T-helper 2 cell (primary cell): ENCODE data around the gene CELF5.
A peak's percentile ranks its signal among the peaks of the same experiment; 100 is the strongest.
"Not testable (repeated sequence)": the region's sequence is repeated elsewhere in the genome, so short reads cannot be mapped to it uniquely, and the experiment has no call there.

ENCODE experiments used
- DNase-seq, 5 experiments: peaks; one replicate each; pipeline versions ENCODE4 v3.0.0 to v3.0.0-alpha.2; 2012 to 2022

Gene CELF5

DNA sequence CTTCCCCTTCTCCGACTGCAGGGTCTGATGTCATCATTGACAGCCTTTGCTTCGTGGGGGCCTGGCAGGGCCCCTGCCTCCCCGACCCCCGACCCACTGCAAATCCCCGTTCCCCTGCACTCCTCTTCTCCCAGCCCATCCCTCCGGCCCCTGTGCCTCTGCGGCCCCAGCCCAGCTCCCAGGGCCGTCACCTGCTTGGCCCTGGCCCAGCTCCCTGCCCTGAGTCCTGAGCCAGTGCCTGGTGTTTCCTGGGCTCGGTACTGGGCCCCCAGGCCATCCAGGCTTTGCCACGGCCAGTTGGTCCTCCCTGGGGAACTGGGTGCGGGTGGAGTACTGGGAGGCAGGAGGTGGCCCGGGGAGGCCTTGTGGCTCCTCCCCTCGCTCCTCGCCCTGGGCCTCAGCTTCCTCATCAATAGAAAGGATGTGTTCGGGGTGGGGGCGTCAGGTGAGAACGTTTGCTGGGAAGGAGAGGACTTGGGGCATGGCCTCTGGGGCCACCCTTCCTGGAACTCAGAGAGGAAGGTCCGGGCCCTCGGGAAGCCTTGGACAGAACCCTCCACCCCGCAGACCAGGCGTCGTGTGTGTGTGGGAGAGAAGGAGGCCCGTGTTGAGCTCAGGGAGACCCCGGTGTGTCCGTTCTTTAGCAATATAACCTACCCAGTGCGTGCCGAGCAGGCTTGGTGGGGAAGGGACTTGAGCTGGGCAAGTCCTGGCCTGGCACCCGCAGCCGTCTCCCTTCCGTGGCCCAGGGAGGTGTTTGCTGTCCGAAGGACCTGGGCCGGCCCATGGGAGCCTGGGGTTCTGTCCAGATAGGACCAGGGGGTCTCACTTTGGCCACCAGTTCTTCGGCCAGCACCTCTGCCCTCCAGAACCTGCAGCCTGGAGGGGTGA lies 15.9 kb upstream of the CELF5 start:
- no peak for DNase-seq

DNA sequence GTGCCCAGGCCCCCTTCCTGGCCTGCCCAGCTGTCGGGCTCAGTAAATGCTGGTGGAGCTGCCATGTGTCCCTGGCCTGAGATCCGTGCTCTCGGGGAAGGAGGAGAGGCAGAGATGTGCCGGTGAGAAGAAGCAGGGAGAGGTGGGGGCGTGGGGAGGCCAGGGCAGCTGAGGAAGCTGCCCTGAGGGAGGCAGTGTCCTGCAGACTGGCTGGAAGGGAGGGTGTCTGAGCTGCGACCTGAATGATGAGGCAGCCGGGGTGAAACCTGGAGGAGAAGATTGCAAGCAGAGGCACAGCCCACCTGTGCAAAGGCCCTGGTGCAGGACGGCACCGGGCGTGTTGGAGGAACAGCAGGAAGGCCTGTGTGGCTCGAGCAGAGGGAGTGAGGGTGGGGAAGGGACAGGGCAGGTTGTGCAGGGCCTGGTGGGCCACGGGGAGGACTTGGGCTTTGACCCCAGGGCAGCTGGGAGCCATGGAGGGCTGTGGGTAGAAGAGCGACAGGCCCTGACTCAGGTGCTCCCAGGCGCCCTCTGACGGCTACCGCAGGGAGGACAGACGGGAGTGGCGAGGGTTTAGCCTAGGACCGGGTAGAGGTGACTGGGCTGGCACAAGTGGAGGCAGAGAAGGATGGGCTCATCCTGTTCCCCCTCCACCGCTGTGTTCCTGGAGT lies 14.0 kb upstream of the CELF5 start:
- peak; percentile 28 to 71 (median 53) for DNase-seq

DNA sequence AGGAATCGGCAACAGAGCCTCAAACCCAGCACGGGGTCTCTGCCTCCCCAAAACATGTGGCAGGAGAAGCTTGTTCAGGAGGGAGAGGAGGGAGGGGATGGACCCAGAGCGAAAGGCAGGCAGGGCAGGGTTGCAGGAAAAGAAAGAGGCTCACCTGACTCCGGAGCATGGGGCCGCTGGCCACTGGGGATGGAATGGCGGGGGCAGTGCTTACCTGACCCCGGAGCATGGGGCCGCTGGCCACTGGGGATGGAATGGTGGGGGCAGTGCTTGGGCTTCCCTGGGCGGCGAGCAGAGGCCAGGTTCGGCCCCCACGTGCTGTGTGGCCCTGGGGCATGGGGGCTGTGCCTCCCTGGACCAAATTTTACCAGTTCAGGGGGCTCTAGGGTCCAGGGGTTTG lies 13.3 kb upstream of the CELF5 start:
- no peak for DNase-seq

DNA sequence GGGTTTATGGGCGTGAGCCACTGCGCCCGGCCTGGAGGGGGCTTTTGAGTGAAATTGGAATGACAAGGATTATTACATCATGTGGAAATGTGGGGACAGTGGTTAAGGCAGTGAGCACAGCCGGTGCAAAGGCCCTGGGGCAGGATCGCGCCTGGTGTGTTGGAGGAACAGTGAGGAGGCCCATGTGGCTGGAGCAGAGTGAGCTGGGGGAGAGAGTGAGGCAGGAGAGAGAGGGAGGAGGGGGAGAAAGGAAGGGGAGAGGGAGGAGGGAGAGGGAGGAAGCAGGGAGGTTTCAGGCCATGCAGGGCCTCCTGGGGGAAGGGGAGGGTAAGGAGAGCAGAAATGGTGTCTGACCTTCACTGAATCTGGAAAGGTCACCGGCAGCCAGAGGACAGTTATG lies 11.3 kb upstream of the CELF5 start:
- DNase-seq: no peak

DNA sequence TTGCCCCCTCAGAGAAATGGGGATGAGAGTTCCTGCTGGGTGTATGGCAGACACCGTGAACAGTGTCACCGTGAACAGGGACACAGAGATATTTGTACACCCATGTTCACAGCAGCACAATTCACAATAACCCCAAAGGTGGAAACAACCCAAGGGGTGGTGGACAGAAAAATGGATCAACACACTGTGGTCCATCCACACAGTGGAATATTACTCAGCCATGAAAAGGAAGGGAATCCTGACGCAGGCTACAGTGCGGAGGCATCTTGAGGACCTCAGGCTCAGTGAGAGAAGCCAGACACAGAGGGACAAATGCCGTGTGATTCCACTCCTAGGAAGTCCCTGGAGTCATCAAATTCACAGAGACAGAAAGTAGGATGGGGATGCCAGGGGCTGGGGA lies 7.6 kb upstream of the CELF5 start:
- no peak for DNase-seq

DNA sequence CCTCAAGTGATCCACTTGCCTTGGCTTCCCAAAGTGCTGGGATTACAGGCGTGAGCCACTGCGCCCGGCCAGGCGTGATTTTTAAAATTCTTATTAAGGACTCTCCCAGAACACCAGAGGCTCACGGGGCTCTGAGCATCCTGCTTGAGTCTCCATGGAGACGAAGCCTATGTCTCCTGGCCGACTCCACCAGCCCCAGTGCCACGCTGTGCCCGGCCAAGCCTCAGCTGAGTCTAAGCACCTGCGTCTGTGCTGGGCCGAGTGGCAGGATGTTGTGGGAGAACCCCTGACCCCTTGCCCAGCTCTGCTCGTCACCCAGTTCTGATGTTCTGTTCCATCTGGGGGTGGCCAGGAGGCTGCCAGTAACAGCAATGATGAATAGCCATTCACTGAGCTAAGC lies 3.9 kb upstream of the CELF5 start:
- no peak for DNase-seq

DNA sequence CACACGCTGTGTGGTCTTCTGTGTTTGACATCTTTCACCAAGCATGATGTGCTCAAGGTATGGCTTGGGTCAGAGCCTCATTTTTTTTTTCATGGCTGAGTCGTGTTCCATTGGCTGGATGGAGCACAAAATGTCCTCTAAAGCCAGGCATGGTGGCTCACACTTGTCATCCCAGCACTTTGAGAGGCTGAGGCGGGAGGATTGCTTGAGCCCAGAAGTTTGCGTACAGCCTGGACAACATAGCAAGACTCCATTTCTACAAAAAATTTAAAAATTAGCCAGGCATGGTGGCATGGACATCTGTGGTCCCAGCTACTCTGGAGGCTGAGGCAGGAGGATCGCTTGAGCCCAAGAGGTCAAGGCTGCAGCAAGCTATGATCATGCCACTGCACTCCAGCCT lies 2.9 kb upstream of the CELF5 start:
- not testable (repeated sequence) for DNase-seq

DNA sequence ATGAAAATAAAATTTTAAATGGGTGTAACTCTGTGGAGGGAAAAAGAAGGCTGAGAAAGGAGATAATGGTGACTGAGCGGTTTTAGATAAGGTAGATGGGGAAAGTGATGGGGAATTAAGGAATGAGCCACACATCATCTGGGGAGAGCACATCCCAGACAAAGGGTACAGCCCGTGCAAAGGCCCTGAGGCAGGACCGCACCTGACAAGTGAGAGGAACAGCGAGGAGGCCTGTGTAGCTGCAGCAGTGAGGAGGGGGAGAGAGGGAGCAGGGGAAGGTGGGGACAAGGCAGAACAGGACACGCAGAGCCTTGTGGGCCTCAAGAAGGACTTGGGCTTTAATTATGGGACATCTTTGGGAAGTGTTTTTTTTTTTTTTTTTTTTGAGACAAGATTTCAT lies 1.8 kb upstream of the CELF5 start:
- no peak for DNase-seq

DNA sequence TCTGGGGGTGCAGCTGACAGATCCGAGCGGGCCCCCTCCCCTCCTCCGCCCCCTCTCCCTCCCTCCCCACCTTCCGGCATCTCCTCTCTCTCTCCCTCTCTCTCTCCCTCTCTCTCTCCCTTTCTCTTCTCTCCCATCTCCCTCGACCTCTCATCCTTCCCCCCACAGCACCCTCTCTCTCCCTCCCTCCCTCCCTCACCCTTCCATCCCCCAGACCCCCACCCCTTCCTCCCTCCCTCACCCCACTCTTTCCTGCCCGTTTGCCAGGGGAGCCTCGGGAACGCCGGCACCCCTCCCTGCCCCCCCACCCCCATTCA lies 666 bp downstream of the CELF5 start:
- DNase-seq: no peak

DNA sequence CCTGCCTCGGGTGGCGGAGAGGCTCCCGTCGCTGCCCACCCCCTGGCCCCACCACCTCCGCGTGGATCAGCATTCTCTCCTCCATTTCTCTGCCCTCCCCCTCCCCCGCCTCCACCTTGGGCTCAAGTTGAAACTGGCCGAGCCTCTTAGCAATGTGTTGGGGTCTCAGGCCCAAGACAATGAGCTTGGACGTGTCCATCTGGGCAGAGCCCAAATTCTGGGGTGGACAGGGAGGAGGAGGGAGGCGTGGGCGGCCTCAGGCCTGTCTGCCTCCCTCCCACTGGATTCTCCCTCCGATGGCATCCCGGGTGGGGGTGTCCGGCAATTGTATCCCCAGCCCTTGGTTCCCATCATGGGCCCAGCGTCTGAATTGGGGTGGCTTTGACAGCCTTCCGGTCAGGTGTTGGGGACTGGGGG lies 1.2 kb downstream of the CELF5 start:
- no peak for DNase-seq

DNA sequence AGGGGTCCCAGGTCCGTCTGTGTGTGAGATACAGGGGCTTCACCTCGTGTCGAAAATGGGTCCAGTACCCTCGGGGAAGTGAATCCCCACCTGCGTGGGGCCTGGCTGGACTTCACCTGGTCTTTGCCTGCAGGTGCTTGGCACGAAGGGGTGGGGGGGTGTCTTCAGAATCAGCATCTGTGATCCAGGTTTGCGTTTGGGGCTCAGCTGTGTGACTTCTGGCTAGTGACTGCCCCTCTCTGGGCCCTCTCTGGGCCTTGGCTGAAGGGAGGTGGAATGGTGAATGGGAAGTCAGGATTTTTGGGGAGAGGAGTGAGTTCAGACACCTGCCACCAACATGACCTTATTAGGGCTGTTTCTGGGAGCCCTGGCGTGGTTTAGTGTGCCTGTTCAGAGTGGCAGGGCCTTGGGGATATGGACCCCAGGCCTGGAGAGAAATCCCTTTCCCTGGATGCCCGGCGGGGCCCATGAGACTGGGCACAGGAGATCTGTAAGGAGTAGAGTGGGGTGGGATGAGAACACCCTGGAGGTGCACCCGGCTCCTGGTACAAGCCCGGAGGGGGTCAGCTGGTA lies 2.7 kb downstream of the CELF5 start:
- no peak for DNase-seq

DNA sequence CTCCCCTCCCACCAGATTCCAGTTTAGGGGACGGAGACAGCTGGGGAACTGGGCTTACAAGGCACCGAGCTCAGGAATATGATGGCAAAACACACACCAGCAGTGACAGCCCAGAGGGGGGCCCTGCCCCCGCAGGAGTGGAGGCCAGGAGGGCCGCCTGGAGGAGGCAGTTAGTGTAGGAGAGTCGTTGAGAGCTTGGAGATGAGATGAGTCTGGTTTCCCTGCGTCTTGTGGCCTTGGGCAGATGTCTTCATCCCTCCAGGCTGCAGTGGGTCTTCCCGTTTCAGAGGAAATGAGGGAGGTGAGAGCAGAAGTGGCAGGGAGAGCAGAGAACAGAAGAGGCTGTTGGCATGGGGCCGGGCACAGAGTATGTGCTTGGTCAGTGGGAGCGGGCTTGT lies 4.9 kb downstream of the CELF5 start:
- DNase-seq: no peak

DNA sequence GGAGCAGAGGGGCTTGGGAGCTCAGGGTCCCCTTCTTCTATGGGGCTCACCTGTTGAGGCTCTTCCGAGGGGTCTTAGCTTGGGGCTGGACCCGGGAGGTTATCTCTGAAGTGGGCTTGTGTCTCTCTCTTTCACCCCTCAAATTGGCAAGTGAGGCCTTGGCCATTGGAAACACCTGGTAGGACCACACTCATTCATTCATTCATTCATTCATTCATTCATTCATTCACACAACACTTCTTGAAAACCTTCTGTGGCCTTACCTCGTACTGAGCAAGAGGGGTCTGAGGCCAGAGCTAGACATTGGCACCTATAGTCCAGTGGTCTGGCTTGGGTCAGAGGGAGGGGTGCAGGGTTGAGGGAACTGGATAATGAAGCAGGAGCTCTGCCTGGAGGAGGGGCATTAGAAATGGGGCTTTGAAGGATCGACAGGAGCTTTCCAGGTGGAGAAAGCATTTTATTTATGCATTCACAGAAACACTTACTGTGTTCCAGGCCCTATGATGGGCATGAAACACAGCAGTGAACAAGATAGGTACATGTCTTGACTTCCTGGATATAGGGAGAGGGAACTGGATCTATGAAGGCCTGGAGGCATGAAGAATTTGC lies 5.5 kb downstream of the CELF5 start:
- DNase-seq: no peak

DNA sequence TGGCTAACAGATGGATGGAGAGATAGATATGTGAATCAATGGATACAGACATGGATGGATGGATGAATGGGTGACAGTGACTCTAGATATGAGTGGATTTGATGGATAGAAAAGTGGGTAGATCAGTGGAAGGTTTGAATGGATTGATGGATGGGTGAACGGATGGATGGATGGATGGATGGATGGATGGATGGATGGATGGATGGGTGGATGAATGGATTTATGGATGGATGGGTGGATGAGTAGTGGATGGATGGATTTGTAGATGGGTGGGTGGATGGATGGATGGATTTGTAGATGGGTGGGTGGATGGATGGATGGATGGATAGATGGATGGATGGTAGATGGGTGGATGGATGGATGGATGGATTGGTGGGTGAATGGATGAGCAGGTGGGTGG lies 6.8 kb downstream of the CELF5 start:
- DNase-seq: no peak

DNA sequence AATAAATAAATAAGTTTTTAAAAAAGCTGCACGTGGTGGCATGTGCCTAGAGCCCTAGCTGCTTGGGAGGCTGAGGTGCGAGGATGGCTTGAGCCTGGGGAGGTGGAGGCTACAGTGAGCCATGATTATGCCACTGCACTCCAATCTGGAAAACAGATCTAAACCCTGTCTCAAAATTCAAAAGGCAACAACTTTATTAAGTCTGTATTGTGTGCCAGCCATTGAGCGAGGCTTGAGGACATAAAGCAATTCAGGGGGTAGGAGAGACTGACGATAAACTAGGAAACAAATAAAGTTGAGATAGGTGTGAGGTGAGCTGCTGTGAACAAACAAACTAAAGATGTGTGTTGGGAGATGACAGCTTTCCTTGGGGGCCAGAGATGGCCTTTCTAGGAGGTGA lies 8.7 kb downstream of the CELF5 start:
- no peak for DNase-seq

DNA sequence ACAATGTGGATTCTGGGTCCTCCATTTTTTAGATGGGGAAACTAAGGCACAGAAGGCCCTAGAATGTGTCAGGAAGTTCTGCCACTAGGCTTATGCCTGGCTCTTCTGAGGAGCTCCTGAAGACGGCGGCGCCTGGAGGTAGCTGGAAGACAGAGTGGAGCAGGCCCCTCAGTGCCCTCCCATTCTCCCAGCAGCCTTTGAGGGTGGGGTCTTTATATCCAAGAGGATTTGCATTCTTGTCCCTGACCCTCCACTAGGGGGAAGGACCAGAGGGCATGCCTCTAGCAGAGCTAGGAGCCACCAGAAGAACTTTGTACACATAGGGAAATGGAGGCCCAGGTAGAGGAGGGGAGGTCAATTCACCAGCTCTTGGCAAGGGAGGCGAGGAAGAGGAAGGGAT lies 9.4 kb downstream of the CELF5 start:
- no peak for DNase-seq

DNA sequence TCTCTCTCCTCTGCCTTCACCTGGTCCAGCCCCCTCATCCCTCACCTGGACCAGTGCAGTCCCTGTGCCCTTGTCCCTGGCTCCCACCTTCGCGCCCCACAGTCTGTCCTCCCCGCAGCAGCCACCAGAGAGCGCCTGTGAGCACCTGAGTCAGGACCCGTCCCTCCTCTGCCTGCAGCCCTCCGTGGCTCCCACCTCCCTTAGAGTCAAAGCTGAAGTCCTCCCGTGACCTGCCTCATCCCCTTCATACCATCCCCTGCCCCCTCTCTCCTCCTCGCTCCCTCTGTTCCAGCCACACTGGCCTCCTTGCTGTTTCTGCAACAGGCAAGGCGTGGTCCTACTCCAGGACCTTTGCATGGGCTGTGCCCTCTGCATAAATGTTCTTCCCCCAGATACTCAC lies 10.3 kb downstream of the CELF5 start:
- DNase-seq: no peak

DNA sequence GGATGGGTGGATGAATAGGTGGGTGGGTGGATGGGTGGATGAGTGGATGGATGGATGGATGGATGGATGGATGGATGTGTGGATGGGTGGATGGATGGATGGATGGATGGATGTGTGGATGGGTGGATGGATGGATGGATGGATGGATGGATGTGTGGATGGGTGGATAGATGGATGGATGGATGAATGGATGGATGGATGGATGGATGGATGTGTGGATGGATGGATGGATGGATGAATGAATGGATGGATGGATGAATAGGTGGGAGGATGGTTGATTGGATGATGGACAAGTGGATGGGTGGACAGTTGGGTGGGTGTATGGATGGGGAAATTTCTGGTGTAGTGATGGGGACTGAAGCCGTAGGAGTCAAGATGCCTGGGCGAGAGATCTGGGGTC lies 11.1 kb downstream of the CELF5 start:
- DNase-seq: not testable (repeated sequence)

DNA sequence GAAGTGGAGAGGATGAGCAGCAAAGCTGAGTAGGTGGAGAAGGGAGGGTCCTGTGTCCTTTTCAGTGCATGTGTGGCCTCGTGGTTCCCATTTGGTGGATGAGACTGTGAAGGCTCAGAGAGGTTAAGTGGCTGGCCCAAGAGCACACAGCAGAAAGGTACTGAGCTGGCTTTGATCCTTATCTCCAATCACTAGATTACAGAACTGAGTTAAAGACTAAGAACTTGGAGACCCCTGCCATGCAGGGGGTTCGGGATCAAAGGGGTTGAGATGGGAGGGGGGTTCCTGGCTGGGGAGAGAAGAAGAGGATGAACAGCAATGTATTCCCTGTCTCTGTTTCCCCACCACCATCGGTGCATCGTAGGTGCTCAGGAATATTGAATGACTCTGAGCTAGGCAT lies 11.8 kb downstream of the CELF5 start:
- DNase-seq: no peak

DNA sequence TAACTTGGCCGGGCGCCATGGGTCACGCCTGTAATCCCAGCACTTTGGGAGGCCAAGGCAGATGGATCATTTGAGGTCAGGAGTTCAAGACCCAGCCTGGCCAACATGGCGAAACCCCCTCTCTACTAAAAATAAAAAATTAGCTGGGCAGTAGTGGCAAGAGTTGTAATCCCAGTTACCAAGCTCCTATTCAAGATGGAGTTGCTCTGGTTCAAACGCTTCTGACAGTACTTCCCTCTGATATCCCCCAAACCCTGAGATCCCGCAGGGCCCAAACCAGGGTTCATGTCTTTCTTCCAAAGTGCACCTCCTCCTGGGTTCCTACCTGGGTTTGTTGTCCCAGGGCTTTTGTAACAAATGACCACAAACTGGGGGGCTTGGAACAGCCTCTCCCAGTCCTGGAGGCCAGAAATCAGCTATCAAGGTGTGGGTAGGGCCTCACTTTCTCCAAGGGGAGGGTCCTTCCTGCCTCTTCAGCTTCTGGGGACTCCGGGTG lies 13.7 kb downstream of the CELF5 start:
- DNase-seq: no peak

DNA sequence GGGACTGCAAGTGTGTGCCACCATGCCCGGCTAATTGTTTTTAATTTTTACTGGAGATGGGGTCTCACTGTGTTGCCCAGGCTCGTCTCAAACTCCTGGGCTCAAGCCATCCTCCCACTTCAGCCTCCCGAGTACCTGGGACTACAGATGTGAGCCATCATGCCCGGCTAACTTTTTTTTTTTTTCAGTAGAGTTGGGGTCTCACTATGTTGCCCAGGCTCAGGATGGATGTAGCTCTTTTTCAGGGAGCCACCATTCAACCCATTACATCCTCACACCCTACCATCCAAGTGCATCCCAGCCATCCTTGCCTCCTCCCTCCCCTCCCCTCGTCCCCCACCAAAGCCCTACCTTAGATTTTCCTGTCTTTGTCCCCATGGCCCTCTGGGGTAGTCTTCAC lies 14.9 kb downstream of the CELF5 start:
- DNase-seq: no peak

DNA sequence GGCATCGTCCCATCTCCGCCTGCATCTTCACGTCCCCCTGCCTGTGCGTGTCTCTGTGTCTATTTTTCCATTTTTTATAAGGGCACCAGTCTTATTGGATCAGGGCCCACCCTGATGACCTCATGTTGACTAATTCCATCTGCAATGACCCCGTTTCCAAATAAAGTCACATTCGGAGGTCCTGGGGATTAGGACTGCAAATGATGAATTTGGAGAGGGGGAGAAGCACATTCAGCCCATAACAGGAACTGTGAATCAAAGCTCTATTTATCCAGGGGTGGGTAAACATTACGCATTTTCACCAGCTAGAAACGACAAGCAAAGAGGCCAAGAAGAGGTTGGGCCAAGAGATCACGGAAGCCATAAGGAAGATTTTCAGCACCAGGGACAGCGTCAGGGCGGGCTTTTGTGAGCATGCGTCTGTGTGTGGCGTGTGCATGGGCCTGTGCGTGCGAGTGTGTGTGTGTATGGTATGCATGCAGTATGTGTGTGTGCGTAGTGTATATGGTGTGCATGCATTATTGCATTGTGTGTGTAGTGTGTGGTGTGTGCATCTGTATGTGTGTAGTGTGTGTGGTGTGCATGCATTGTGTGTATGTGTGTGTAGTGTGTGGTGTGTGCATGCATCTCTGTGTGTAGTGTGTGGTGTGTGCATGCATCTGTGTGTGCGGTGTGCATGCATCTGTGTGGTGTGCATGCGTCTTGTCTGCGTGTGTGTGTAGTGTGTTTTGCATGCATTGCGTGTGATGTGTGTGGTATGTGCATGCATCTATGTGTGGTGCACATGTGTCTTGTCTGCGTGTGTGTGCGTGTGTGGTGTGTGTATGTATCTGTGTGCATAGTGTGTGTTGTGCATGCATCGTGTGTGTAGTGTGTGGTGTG lies 19.6 kb downstream of the CELF5 start:
- peak in 3 of 5 experiments; percentile 17 to 64 (median 23) for DNase-seq

DNA sequence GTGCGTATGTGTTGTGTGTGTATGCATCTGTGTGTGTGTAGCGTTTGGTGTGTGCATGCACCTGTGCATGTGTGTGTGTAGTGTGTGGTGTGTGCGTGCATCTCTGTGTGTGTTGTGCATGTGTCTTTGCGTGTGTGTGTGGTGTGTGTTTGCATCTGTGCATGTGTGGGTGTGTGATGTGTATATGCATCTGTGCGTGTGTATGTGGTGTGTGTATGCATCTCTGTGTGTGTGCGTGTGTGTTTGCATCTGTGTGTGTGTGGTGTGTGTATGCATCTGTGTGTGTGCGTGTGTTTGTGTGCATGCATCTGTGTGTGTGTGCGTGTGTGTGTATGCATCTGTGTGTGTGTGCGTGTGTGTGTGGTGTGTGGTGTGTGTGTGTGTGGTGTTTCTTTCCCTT lies 20.6 kb downstream of the CELF5 start:
- DNase-seq: no peak
